ENCODE data around the gene PCARE. TPM values are rescaled to one million over a fixed set of nuclear protein-coding genes. Genes with fewer than 3 reads are reported as not detected.

The PCARE gene
- polyA plus RNA-seq, 4 donors: not detected

DNA sequence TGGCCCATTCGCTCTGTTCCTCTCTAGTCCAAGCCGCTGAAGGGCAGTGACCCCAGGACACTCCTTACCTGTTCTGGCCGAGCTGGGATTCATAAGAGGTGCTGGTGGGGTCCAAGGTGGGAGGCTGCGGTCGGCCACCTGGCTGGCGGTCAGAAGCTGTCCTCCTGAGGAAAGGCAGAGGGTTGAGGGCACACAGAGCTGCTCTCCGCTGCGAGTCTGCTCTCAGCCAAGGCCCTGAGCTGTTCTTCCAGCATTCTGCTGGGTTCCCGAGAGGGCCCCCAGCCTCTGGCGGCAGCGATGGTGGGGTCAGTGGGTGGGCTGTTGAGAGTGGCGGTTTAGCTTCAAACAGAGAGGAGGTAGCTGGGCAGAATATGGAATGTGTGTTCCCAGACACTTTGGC is 3.8 kb downstream of the PCARE start:
- H3K4me1 ChIP-seq (ENCODE audit: control insufficient read depth in 3 of 3, insufficient read depth in 2 of 3, low read depth in 1 of 3, low read length in 2 of 3): no peaks in the 10 kb centered on the region
- DNase-seq (no peak), FAIRE-seq (no peak)
- no peak overlapping the region for H3K27ac ChIP-seq (ENCODE audit: low read depth in 1 of 3, low read length in 2 of 3)
- no peak overlapping the region for H3K4me3 ChIP-seq (ENCODE audit: low read depth in 1 of 3, low read length in 3 of 3)
- H3K36me3 ChIP-seq (ENCODE audit: control insufficient read depth in 3 of 3, insufficient read depth in 2 of 3, low read depth in 1 of 3, low read length in 3 of 3): no peaks in the 10 kb centered on the region
- no peaks in the 10 kb centered on the region for H3K27me3 ChIP-seq (ENCODE audit: control insufficient read depth in 3 of 3, insufficient read depth in 3 of 3, low read length in 3 of 3)
- WGBS, 3 donors: 80 to 94% (median 88%) methylated on average over 12 of the region's 12 CpGs
- H3K9me3 ChIP-seq (ENCODE audit: control insufficient read depth in 2 of 2, insufficient read depth in 1 of 2, low read depth in 1 of 2, low read length in 1 of 2): no peaks in the 10 kb centered on the region

DNA sequence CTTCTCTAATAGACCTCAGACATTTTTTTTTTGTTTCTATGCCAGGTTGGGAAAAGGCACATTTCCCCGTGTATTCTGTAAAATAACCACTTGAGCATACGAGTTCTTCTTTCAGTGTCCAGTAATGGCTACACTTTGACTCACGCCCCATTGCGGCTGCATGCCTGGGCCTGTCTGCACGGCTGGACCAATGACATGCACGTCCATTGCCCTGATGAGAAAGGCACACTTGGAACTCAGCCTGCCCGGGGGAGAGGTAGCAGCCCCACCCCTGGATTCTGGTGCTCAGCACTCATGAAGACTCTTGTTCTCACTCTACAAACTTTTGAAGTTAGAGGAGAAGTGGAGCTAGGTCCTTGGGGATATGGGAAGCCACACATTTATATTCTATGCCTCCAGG is 5.8 kb downstream of the PCARE start:
- 80 to 87% (median 81%) methylated on average over 7 of the region's 7 CpGs for WGBS, 3 donors
- no peak for FAIRE-seq
- H3K4me1 ChIP-seq (ENCODE audit: control insufficient read depth in 3 of 3, insufficient read depth in 2 of 3, low read depth in 1 of 3, low read length in 2 of 3): no peaks in the 10 kb centered on the region

DNA sequence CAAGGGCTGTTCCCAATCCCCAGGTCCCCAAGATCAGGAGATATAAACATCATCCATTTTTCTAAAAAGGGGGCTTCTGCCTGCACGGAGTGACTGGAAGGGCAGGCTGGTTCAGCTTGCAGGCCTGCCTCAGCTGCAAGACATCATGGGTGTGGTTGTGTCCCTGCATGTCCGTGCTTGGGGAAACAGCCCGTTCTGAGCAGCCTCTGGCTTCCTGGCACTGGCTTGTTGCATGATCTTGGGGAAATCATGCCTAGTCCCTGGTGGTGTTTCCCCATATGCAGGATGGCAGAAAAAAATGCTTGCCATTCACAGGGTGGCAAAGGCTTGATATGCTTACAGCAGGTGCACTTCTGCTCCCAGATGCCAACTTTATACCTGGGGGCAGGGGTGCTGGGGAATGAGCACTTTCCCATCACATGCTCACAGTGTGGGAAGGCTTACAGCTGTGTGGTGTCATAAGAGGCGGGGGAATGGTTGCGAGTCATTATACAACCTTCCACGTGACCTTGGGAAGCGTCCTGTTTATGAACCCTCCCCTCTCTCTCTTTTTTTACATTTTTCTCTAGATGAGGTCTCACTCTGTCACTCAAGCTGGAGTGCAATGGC is 7.2 kb downstream of the PCARE start:
- Histone ChIP-seq H3K27ac (ENCODE audit: low read depth in 1 of 3, low read length in 2 of 3) (no peak overlapping the region), H3K4me1 (ENCODE audit: control insufficient read depth in 3 of 3, insufficient read depth in 2 of 3, low read depth in 1 of 3, low read length in 2 of 3) (no peaks in the 10 kb centered on the region), H3K36me3 (ENCODE audit: control insufficient read depth in 3 of 3, insufficient read depth in 2 of 3, low read depth in 1 of 3, low read length in 3 of 3) (no peaks in the 10 kb centered on the region), H3K4me3 (ENCODE audit: low read depth in 1 of 3, low read length in 3 of 3) (no peak overlapping the region), H3K9me3 (ENCODE audit: control insufficient read depth in 2 of 2, insufficient read depth in 1 of 2, low read depth in 1 of 2, low read length in 1 of 2) (no peaks in the 10 kb centered on the region), H3K27me3 (ENCODE audit: control insufficient read depth in 3 of 3, insufficient read depth in 3 of 3, low read length in 3 of 3) (no peaks in the 10 kb centered on the region)
- WGBS, 3 donors: 24 to 42% (median 34%) methylated on average over 7 of the region's 7 CpGs
- DNase-seq (no peak), FAIRE-seq (no peak)

More for the DNA sequence above, 5.8 kb downstream of the PCARE start:
- Histone ChIP-seq H3K4me3 (ENCODE audit: low read depth in 1 of 3, low read length in 3 of 3) (no peak overlapping the region), H3K27me3 (ENCODE audit: control insufficient read depth in 3 of 3, insufficient read depth in 3 of 3, low read length in 3 of 3) (no peaks in the 10 kb centered on the region), H3K36me3 (ENCODE audit: control insufficient read depth in 3 of 3, insufficient read depth in 2 of 3, low read depth in 1 of 3, low read length in 3 of 3) (no peaks in the 10 kb centered on the region), H3K27ac (ENCODE audit: low read depth in 1 of 3, low read length in 2 of 3) (no peak overlapping the region), H3K9me3 (ENCODE audit: control insufficient read depth in 2 of 2, insufficient read depth in 1 of 2, low read depth in 1 of 2, low read length in 1 of 2) (no peaks in the 10 kb centered on the region)
- DNase-seq: no peak

DNA sequence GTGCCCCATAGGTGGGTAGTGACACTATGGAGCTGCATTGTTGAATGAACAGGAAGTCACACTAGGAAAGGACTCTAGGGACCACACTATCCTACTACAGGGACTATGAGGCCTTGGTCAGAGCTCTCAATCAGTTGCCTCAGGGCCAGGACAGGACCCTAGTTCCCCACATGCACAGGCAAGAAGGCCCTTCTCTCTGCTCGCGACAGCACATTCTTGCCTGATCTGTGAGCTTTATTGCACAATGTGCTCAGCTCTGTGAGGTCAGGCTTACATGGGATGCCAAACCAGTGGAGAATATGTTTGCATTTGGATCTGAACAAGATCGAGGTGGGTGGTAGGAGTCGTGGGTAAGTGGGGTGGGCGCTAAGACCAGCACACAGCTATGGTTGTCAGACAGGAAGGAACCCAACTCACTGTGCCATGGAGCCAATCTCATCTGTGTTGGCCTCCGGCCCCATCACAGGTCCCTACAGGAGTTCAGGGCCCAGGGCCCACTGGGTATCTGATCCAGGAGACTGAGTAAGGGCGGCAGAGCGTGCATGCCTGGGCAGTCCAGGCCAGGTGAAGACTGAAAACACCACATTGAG is 8.0 kb downstream of the PCARE start:
- no peaks in the 10 kb centered on the region for H3K27me3 ChIP-seq (ENCODE audit: control insufficient read depth in 3 of 3, insufficient read depth in 3 of 3, low read length in 3 of 3)
- WGBS, 3 donors: 90 to 91% (median 91%) methylated on average over 8 of the region's 8 CpGs
- DNase-seq: no peak
- H3K4me1 ChIP-seq (ENCODE audit: control insufficient read depth in 3 of 3, insufficient read depth in 2 of 3, low read depth in 1 of 3, low read length in 2 of 3): no peaks in the 10 kb centered on the region
- H3K27ac ChIP-seq (ENCODE audit: low read depth in 1 of 3, low read length in 2 of 3): peak overlapping the region in 1 of 3 donors; percentile 22
- FAIRE-seq: no peak
- no peak overlapping the region for H3K4me3 ChIP-seq (ENCODE audit: low read depth in 1 of 3, low read length in 3 of 3)
- H3K36me3 ChIP-seq (ENCODE audit: control insufficient read depth in 3 of 3, insufficient read depth in 2 of 3, low read depth in 1 of 3, low read length in 3 of 3): no peaks in the 10 kb centered on the region
- no peaks in the 10 kb centered on the region for H3K9me3 ChIP-seq (ENCODE audit: control insufficient read depth in 2 of 2, insufficient read depth in 1 of 2, low read depth in 1 of 2, low read length in 1 of 2)

GRCh38 chr2:29065068-29065811 is 9.1 kb downstream of the PCARE start:
- 59 to 68% (median 67%) methylated on average over 10 of the region's 10 CpGs for WGBS, 3 donors
- Histone ChIP-seq H3K27ac (ENCODE audit: low read depth in 1 of 3, low read length in 2 of 3) (peak overlapping the region in 1 of 3 donors; percentile 30), H3K4me3 (ENCODE audit: low read depth in 1 of 3, low read length in 3 of 3) (no peak overlapping the region), H3K27me3 (ENCODE audit: control insufficient read depth in 3 of 3, insufficient read depth in 3 of 3, low read length in 3 of 3) (no peaks in the 10 kb centered on the region), H3K4me1 (ENCODE audit: control insufficient read depth in 3 of 3, insufficient read depth in 2 of 3, low read depth in 1 of 3, low read length in 2 of 3) (no peaks in the 10 kb centered on the region), H3K36me3 (ENCODE audit: control insufficient read depth in 3 of 3, insufficient read depth in 2 of 3, low read depth in 1 of 3, low read length in 3 of 3) (no peaks in the 10 kb centered on the region), H3K9me3 (ENCODE audit: control insufficient read depth in 2 of 2, insufficient read depth in 1 of 2, low read depth in 1 of 2, low read length in 1 of 2) (no peaks in the 10 kb centered on the region)
- DNase-seq (no peak), FAIRE-seq (no peak)

- no peaks in the 10 kb centered on the region for H3K9me3 ChIP-seq (ENCODE audit: control insufficient read depth in 2 of 2, insufficient read depth in 1 of 2, low read depth in 1 of 2, low read length in 1 of 2)
- FAIRE-seq (no peak), DNase-seq (no peak)
- no peaks in the 10 kb centered on the region for H3K27me3 ChIP-seq (ENCODE audit: control insufficient read depth in 3 of 3, insufficient read depth in 3 of 3, low read length in 3 of 3)
- no peaks in the 10 kb centered on the region for H3K36me3 ChIP-seq (ENCODE audit: control insufficient read depth in 3 of 3, insufficient read depth in 2 of 3, low read depth in 1 of 3, low read length in 3 of 3)
- H3K4me1 ChIP-seq (ENCODE audit: control insufficient read depth in 3 of 3, insufficient read depth in 2 of 3, low read depth in 1 of 3, low read length in 2 of 3): no peaks in the 10 kb centered on the region
- 64 to 74% (median 73%) methylated on average over 11 of the region's 11 CpGs for WGBS, 3 donors
- H3K4me3 ChIP-seq (ENCODE audit: low read depth in 1 of 3, low read length in 3 of 3): no peak overlapping the region
- H3K27ac ChIP-seq (ENCODE audit: low read depth in 1 of 3, low read length in 2 of 3): no peak overlapping the region
Measured at GRCh38 chr2:29064746-29065067, 9.6 kb downstream of the PCARE start.

DNA sequence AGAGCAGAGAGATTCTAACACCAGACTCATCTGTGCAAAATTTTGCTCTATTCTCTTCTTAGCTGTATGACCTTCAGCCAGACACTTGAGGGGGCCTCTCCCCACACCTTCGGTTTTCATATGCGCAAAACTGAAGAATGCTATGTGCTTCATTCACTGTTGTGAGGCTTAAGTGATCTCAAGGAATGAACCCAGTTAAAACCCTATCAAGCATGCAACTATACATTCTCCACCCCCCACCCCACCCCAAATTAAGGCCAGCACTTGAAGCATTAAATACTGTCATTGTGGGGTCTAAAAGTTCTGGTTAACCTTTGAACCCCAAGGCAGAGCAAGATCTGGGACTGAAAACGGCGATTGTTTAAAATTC is 10.0 kb downstream of the PCARE start:
- WGBS, 3 donors: 70 to 83% (median 80%) methylated on average over 4 of the region's 4 CpGs
- Histone ChIP-seq H3K4me1 (ENCODE audit: control insufficient read depth in 3 of 3, insufficient read depth in 2 of 3, low read depth in 1 of 3, low read length in 2 of 3) (no peaks in the 10 kb centered on the region), H3K4me3 (ENCODE audit: low read depth in 1 of 3, low read length in 3 of 3) (no peak overlapping the region), H3K27me3 (ENCODE audit: control insufficient read depth in 3 of 3, insufficient read depth in 3 of 3, low read length in 3 of 3) (no peaks in the 10 kb centered on the region), H3K36me3 (ENCODE audit: control insufficient read depth in 3 of 3, insufficient read depth in 2 of 3, low read depth in 1 of 3, low read length in 3 of 3) (no peaks in the 10 kb centered on the region), H3K9me3 (ENCODE audit: control insufficient read depth in 2 of 2, insufficient read depth in 1 of 2, low read depth in 1 of 2, low read length in 1 of 2) (no peaks in the 10 kb centered on the region), H3K27ac (ENCODE audit: low read depth in 1 of 3, low read length in 2 of 3) (no peak overlapping the region)
- no peak for DNase-seq
- no peak for FAIRE-seq

DNA sequence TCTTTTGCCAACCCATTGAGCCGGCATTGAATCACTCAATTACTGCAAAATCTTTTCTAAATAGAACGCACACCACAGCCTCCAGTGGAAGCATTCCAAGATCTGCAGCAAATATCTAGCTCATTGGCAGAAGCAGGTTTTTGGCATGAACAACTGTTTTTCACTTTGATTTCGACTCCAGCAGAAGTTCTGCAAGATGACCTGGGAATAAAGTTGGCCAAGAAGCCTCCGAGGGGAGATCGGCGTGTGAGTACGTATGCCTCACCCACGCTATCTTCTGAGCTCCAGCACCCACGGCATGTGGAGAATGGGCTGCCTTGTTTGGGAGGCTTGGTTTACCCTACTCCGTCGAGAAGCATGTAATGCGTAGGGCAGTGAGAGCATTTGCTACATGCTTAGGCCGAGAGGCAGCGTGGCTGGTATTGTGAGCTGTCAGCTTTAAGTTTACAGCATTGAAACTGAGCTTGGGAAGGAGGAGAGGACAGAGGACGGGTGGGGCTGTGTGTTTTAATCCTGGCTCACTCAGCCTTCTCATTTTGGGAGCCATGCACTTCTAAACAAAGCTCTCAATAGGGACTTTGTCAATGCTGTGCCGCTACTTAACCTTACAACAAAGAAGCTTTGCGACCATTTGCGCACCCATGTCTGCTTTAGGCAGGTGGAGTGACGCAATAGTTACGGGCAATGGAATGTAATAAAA is 10.5 kb downstream of the PCARE start:
- no peaks in the 10 kb centered on the region for H3K36me3 ChIP-seq (ENCODE audit: control insufficient read depth in 3 of 3, insufficient read depth in 2 of 3, low read depth in 1 of 3, low read length in 3 of 3)
- no peaks in the 10 kb centered on the region for H3K4me1 ChIP-seq (ENCODE audit: control insufficient read depth in 3 of 3, insufficient read depth in 2 of 3, low read depth in 1 of 3, low read length in 2 of 3)
- WGBS, 3 donors: 73 to 87% (median 82%) methylated on average over 20 of the region's 20 CpGs
- peak overlapping the region in 1 of 3 donors; percentile 29 for H3K27ac ChIP-seq (ENCODE audit: low read depth in 1 of 3, low read length in 2 of 3)
- no peaks in the 10 kb centered on the region for H3K9me3 ChIP-seq (ENCODE audit: control insufficient read depth in 2 of 2, insufficient read depth in 1 of 2, low read depth in 1 of 2, low read length in 1 of 2)
- no peak for DNase-seq
- no peak overlapping the region for H3K4me3 ChIP-seq (ENCODE audit: low read depth in 1 of 3, low read length in 3 of 3)
- H3K27me3 ChIP-seq (ENCODE audit: control insufficient read depth in 3 of 3, insufficient read depth in 3 of 3, low read length in 3 of 3): no peaks in the 10 kb centered on the region
- no peak for FAIRE-seq

Data from small intestine (tissue), 7 donors.